ENCODE data around the gene ALDH1L1.

ALDH1L1 gene

GRCh38 chr3:126153695-126154360 lies 26.6 kb downstream of the ALDH1L1 start:
- Mint-ChIP-seq H3K36me3 (no peaks in the 10 kb centered on the region), H3K9me3 (no peaks in the 10 kb centered on the region), H3K27me3 (peaks cover 7% of the 10 kb centered on the region), H3K27ac (no peak overlapping the region), H3K4me1 (no peaks in the 10 kb centered on the region), H3K4me3 (no peak overlapping the region)
- CTCF ChIA-PET = no interaction called here
- DNase-seq = no peak

GRCh38 chr3:126152901-126153694 lies 27.3 kb downstream of the ALDH1L1 start:
- H3K9me3 Mint-ChIP-seq = no peaks in the 10 kb centered on the region
- H3K4me3 Mint-ChIP-seq = no peak overlapping the region
- no peak for DNase-seq
- CTCF ChIA-PET = no interaction called here
- H3K27ac Mint-ChIP-seq = no peak overlapping the region
- peaks cover 7% of the 10 kb centered on the region for H3K27me3 Mint-ChIP-seq
- H3K4me1 Mint-ChIP-seq = no peaks in the 10 kb centered on the region
- H3K36me3 Mint-ChIP-seq = no peaks in the 10 kb centered on the region

DNA sequence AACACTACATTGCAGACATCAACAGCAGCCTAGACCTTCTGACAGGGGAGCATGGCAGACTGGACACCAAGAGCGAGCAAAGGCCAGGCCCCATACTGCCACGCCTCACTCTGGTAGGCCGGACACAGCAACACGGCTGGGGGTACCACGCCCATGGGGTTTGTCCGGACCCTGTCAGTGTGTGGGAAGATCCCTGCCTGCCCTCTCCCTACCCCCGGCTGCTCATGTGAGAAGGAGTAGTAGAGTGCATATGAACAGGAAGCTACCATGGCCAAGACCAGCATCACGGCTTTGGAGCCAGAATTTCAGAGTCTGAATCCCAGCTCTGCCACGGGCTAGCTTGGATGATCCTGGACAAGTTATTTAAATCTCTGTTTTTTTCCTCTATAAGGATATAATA lies 27.9 kb downstream of the ALDH1L1 start:
- Mint-ChIP-seq H3K27me3 (peaks cover 7% of the 10 kb centered on the region), H3K9me3 (no peaks in the 10 kb centered on the region), H3K36me3 (no peaks in the 10 kb centered on the region), H3K27ac (no peak overlapping the region), H3K4me3 (no peak overlapping the region), H3K4me1 (no peaks in the 10 kb centered on the region)
- DNase-seq = no peak
- CTCF ChIA-PET = interaction anchor here (0.6 to 1.4 kb wide), 2 partner anchors 19 to 94 kb away, joined by 3 to 4 read pairs; no protein-coding TSS in a partner anchor

DNA sequence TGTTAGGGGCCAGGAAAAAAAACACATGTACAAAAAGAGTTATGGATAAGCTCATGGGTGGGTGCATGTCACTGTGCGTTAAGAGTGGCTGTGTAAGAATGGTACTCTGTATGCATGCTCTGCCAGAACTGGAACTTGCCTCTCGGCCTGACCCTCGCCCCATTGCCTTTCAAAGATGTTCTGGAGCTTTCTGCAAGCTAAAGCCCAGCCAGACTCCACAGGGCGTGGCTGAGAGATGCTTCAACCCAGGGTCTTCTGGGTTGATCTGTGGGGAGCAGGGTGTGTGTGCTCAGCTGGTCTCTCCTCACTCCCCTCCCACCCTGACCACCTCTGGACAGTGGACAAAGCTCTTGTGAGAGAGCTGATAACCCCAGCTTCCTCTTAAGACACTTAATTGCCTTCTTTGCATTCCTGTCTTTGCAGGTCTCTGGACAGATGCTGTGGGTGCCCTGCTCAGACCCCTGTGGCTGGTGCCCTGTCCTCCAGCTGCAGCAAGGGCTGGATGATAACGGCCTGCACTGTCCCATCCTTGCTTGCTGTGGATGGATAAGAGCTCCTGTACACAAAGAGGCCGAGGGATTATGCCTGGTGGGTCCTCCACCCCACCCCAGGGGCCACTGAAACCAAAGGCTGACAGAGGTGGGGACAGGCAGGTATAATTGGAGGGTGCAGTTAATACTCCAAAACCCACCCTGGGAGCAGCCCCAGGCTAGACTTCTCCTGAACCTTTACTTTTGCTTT lies 28.7 kb downstream of the ALDH1L1 start:
- CTCF ChIA-PET = interaction anchor here (0.6 to 1.4 kb wide), 2 partner anchors 18 to 94 kb away, joined by 3 to 4 read pairs; no protein-coding TSS in a partner anchor
- Mint-ChIP-seq H3K36me3 (no peaks in the 10 kb centered on the region), H3K4me1 (no peaks in the 10 kb centered on the region), H3K9me3 (no peaks in the 10 kb centered on the region), H3K27ac (no peak overlapping the region), H3K27me3 (peaks cover 7% of the 10 kb centered on the region), H3K4me3 (no peak overlapping the region)
- no peak for DNase-seq

DNA sequence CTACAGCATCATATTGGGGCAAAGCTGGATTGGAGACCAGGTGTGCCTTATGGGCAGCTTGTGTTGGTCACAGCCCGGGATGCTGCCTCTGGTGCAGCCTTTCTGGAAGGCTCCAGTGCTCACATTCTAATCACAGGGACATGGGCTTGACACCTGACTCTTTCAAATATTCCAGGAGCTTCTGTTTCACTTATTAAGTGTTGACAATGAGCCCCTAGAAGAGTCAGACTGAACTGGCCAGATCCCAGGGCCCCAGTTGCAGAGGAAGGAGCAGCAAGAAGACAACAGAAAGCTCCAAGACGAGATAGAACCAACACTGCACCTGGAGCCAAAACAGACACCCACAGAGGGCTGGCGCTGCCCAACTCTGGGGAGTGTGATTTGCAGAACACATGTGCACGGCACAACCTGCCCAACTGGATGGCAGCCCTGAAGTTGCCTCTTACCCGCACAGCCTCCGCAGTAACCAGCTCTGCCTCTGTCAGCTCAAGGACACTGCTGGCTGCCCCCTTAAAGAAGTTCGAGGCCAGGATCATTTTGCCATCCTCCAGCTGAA lies 30.3 kb downstream of the ALDH1L1 start:
- no peak overlapping the region for H3K27ac Mint-ChIP-seq
- no peak overlapping the region for H3K4me3 Mint-ChIP-seq
- no peaks in the 10 kb centered on the region for H3K4me1 Mint-ChIP-seq
- no peaks in the 10 kb centered on the region for H3K36me3 Mint-ChIP-seq
- peaks cover under 1% of the 10 kb centered on the region for H3K27me3 Mint-ChIP-seq
- CTCF ChIA-PET = no interaction called here
- no peaks in the 10 kb centered on the region for H3K9me3 Mint-ChIP-seq
- DNase-seq = no peak

DNA sequence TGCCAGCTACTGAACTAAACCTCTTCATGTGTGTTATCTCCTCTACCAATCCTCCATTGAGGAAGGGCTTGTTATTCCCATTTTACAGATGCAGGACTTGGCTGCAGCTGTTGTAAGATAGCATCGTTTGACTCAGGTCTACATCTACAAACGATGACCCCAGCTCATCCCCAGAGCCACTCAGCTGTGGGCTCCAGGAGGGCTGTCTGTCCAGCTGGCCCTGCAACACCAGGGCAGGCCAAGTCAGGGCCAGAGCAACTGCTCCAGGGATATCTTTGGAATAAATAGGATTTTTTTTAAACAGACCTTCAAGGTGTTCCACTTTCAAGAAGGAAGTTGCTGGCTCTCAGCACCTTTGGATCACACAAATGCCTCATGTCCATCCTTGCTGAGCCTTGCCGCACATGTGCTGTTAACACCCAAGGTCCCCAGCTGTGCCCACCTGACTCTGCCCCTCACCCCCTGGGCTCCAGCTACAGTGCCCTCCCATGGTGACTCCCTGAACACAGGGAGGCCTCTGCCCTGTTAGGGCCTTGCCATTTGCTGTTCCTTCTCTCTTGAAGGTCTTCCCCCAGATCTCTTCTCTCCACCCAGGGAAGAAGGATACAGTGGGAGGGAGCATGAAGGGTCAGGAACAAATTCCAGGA lies 31.0 kb downstream of the ALDH1L1 start:
- DNase-seq = no peak
- H3K36me3 Mint-ChIP-seq = no peaks in the 10 kb centered on the region
- no peak overlapping the region for H3K4me3 Mint-ChIP-seq
- no peaks in the 10 kb centered on the region for H3K4me1 Mint-ChIP-seq
- no peak overlapping the region for H3K27ac Mint-ChIP-seq
- no peaks in the 10 kb centered on the region for H3K9me3 Mint-ChIP-seq
- CTCF ChIA-PET = interaction anchor here (1.1 kb wide), 1 partner anchor 15 kb away, joined by 3 read pairs; no protein-coding TSS in a partner anchor
- no peaks in the 10 kb centered on the region for H3K27me3 Mint-ChIP-seq

- CTCF ChIA-PET = interaction anchor here (1.1 kb wide), 1 partner anchor 16 kb away, joined by 3 read pairs; no protein-coding TSS in a partner anchor
- Mint-ChIP-seq H3K4me3 (no peak overlapping the region), H3K36me3 (no peaks in the 10 kb centered on the region), H3K27me3 (peaks cover 4% of the 10 kb centered on the region), H3K27ac (no peak overlapping the region), H3K9me3 (no peaks in the 10 kb centered on the region), H3K4me1 (no peaks in the 10 kb centered on the region)
- DNase-seq = no peak
Measured at GRCh38 chr3:126147932-126148683, 32.3 kb downstream of the ALDH1L1 start.

DNA sequence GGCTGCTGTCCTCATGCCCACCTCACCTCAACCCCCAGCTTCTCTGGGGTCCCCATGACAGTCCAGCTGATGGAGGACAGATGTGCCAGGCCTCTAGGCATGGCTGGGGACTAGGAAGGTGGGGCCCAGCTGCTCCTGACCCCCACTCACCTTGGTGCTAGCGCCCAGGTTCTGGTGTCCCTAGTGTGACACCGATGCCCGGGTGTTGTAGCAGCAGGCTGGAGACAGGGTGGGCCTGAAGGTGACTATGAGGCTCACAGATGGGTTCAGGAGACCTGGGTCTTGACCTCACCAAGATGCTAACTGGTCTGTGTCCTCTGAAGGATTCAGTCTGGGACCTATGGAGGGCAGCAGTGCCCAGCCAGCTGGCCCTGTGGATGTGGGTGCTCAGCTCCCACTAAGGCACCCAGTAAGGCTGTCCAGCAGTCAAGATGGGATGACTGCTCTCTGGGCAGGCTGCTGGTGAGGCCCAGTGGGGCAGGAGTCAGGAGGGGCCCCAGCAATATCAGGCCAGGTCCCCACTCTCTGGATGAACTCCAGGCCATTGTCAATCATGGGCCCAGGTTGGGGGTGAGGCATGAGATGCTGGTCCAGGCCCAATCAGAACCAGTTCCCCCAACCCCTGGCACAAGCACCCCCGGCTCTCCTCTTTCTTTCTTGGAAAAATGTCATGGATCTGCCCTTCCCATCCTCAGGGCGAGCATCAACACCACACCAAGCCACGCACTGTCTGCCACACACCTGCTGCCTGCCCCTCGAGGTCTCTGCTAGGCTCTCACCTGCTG lies 33.0 kb downstream of the ALDH1L1 start:
- Mint-ChIP-seq H3K27me3 (peaks cover 4% of the 10 kb centered on the region), H3K9me3 (no peaks in the 10 kb centered on the region), H3K4me1 (no peaks in the 10 kb centered on the region), H3K36me3 (no peaks in the 10 kb centered on the region), H3K27ac (no peak overlapping the region), H3K4me3 (no peak overlapping the region)
- CTCF ChIA-PET = no interaction called here
- no peak for DNase-seq

- no peaks in the 10 kb centered on the region for H3K4me1 Mint-ChIP-seq
- H3K36me3 Mint-ChIP-seq = no peaks in the 10 kb centered on the region
- peaks cover 11% of the 10 kb centered on the region for H3K27me3 Mint-ChIP-seq
- H3K9me3 Mint-ChIP-seq = no peaks in the 10 kb centered on the region
- H3K4me3 Mint-ChIP-seq = no peak overlapping the region
- H3K27ac Mint-ChIP-seq = no peak overlapping the region
- DNase-seq = no peak
- CTCF ChIA-PET = no interaction called here
Measured at GRCh38 chr3:126146525-126147146, 33.8 kb downstream of the ALDH1L1 start.

- no peak overlapping the region for H3K4me3 Mint-ChIP-seq
- DNase-seq = no peak
- no peak overlapping the region for H3K27ac Mint-ChIP-seq
- H3K36me3 Mint-ChIP-seq = no peaks in the 10 kb centered on the region
- CTCF ChIA-PET = no interaction called here
- no peaks in the 10 kb centered on the region for H3K9me3 Mint-ChIP-seq
- H3K27me3 Mint-ChIP-seq = peaks cover 12% of the 10 kb centered on the region
- H3K4me1 Mint-ChIP-seq = no peaks in the 10 kb centered on the region
Measured at GRCh38 chr3:126146034-126146433, 34.4 kb downstream of the ALDH1L1 start.

DNA sequence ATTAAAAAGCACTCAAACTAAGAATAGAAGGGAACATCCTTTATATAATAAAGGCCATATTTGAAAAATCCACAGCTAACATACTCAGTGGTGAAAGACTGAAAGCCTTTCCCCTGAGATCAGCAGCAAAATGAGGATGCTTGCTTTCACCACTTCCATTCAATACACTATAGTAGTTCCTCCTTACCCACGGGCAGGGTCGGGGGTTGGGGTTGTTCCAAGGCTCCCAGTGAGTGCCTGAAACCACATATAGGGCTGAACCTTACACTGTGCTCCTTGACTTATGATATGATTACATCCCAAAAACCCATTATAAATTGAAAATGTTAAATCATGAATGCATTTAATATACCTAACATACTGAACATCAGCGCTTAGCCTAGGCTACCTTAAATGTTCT lies 37.7 kb downstream of the ALDH1L1 start:
- DNase-seq = no peak
- Mint-ChIP-seq H3K4me3 (no peak overlapping the region), H3K9me3 (no peaks in the 10 kb centered on the region), H3K27me3 (peaks cover 17% of the 10 kb centered on the region), H3K4me1 (no peaks in the 10 kb centered on the region), H3K36me3 (no peaks in the 10 kb centered on the region), H3K27ac (no peak overlapping the region)
- CTCF ChIA-PET = no interaction called here

DNA sequence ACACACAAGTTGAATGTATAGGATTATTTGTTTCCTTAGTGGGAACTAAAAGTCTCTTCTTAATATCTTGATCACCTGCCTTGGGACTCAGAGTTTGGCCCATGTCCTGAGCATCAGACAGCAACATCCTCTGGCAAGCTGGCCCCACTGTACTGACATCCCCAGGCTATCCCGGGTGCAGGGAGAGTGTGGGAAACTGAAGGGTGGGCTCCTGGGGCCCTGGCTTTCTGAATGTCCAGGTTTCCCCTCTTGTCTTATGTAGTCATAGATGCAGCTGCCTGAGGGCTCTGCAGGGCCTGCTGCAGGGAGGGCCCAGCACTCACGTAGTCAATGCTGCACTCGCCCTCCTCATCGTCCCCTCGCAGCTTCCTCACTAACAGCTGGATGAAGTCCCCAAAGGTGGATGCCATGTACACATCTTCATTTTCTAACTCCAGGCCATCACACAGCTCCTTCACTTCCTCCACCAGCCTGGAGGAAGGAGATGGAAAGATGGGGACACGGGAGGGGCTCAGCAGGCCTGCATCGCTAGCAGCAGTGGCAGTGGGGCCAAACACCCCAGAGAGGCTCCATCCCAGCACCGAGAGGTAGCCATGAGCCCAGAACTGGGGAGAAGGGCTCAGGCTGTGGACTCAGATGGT lies 42.8 kb downstream of the ALDH1L1 start:
- peaks cover 28% of the 10 kb centered on the region for H3K27me3 Mint-ChIP-seq
- no peak overlapping the region for H3K4me3 Mint-ChIP-seq
- H3K36me3 Mint-ChIP-seq = no peaks in the 10 kb centered on the region
- no peaks in the 10 kb centered on the region for H3K9me3 Mint-ChIP-seq
- H3K27ac Mint-ChIP-seq = no peak overlapping the region
- DNase-seq = no peak
- CTCF ChIA-PET = no interaction called here
- H3K4me1 Mint-ChIP-seq = no peaks in the 10 kb centered on the region
